Suppressor macrophage treated with lipopolysaccharide for 1 hour (primary cell): ENCODE measurements around the gene RFNG.

Source experiments
- DNase-seq, 3 donors: peaks; one replicate each; pipeline ENCODE4 v3.0.0-alpha.2; 2020 to 2022

Gene RFNG

GRCh38 chr17:82041144-82041814, 10.3 kb downstream of the RFNG start:
- peak in 2 of 3 donors; percentile 56 to 62 for DNase-seq

GRCh38 chr17:82039695-82040299, 11.8 kb downstream of the RFNG start:
- DNase-seq, result no peak

- peak; percentile 54 to 73 (median 67) for DNase-seq
These were observed 12.7 kb downstream of the RFNG start for GRCh38 chr17:82038796-82039409.

GRCh38 chr17:82037889-82038195, 13.8 kb downstream of the RFNG start:
- no peak for DNase-seq

GRCh38 chr17:82037092-82037888, 14.3 kb downstream of the RFNG start, which contains the start of gene DCXR:
Gene DCXR (minus strand): TSS chr17:82037697. CDS start chr17:82037682, 15 bp downstream.
- DNase-seq, result peak; percentile 96 to 99 (median 98)

GRCh38 chr17:82036634-82037091, 14.9 kb downstream of the RFNG start:
- DNase-seq, result no peak

GRCh38 chr17:82035956-82036633, 15.5 kb downstream of the RFNG start:
- DNase-seq, result no peak

GRCh38 chr17:82035488-82035887, 16.1 kb downstream of the RFNG start:
- DNase-seq, result no peak

- no peak for DNase-seq
These were observed 17.1 kb downstream of the RFNG start for GRCh38 chr17:82034371-82035011.

GRCh38 chr17:82033359-82034085, 18.1 kb downstream of the RFNG start:
- DNase-seq, result no peak

- no peak for DNase-seq
These were observed 19.6 kb downstream of the RFNG start for GRCh38 chr17:82031885-82032627.

GRCh38 chr17:82031303-82031884, 20.2 kb downstream of the RFNG start, which contains the start of gene RAC3:
Gene RAC3 (plus strand): TSS chr17:82031678. CDS start chr17:82031762, 84 bp downstream.
- DNase-seq, result peak in 2 of 3 donors; percentile 37 to 69

- DNase-seq, result peak; percentile 86 to 92 (median 88)
These were observed 20.9 kb downstream of the RFNG start for GRCh38 chr17:82030470-82031302.

- no peak for DNase-seq
These were observed 21.6 kb downstream of the RFNG start for GRCh38 chr17:82029990-82030469.

GRCh38 chr17:82029391-82029790, 22.2 kb downstream of the RFNG start:
- DNase-seq, result no peak

- DNase-seq, result no peak
These were observed 22.6 kb downstream of the RFNG start for GRCh38 chr17:82028966-82029365.

- no peak for DNase-seq
These were observed 23.4 kb downstream of the RFNG start for GRCh38 chr17:82028246-82028645.

- no peak for DNase-seq
These were observed 26.1 kb downstream of the RFNG start for GRCh38 chr17:82025401-82026107.
